Suprapubic skin (tissue), 4 donors: Measurements from ENCODE around the gene ASH1L.

Source experiments
- EP300 ChIP-seq: sonication (generic); formaldehyde crosslinking; IDR thresholded peaks from one replicate; pipeline ENCODE4 v1.6.1; 2017; ENCODE audit warnings: antibody characterized with exemption
- POLR2A ChIP-seq, 2 donors: fragments of 450-650 bp; IDR thresholded peaks; one replicate each; pipeline ENCODE4 v1.6.1; 2017; ENCODE audit warnings: antibody characterized with exemption in 2 of 2, mild to moderate bottlenecking in 2 of 2, moderate library complexity in 2 of 2
- POLR2AphosphoS5 ChIP-seq, 3 donors: sonication (generic); formaldehyde crosslinking; IDR thresholded peaks; one replicate each; pipeline ENCODE4 v1.6.1; 2017; ENCODE audit warnings: antibody characterized with exemption in 3 of 3
- TF ChIP-seq, protein P1 (sequence below), 2 donors: fragments of 200-600 bp in 1 of 2; fragments of 450-650 bp in 1 of 2; sonication (generic) in 1 of 2; IDR thresholded peaks; one replicate each; pipeline ENCODE4 v1.5.1; 2016 to 2019; ENCODE audit warnings: antibody characterized with exemption in 2 of 2, mild to moderate bottlenecking in 1 of 2, moderate library complexity in 1 of 2

GRCh38 chr1:155326020-155326526, 236.5 kb downstream of the ASH1L start:
- TF ChIP-seq, protein P1, sequence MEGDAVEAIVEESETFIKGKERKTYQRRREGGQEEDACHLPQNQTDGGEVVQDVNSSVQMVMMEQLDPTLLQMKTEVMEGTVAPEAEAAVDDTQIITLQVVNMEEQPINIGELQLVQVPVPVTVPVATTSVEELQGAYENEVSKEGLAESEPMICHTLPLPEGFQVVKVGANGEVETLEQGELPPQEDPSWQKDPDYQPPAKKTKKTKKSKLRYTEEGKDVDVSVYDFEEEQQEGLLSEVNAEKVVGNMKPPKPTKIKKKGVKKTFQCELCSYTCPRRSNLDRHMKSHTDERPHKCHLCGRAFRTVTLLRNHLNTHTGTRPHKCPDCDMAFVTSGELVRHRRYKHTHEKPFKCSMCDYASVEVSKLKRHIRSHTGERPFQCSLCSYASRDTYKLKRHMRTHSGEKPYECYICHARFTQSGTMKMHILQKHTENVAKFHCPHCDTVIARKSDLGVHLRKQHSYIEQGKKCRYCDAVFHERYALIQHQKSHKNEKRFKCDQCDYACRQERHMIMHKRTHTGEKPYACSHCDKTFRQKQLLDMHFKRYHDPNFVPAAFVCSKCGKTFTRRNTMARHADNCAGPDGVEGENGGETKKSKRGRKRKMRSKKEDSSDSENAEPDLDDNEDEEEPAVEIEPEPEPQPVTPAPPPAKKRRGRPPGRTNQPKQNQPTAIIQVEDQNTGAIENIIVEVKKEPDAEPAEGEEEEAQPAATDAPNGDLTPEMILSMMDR (IDR thresholded peaks at IDR 0.05) = no peak
- TF ChIP-seq POLR2AphosphoS5 (IDR thresholded peaks at IDR 0.05) (no peak), EP300 (no peak), POLR2A (IDR thresholded peaks at IDR 0.05) (no peak)
